GM21381 (cell line): Measurements from ENCODE around the gene CLDN14.
"Not testable (repeated sequence)": the region's sequence is repeated elsewhere in the genome, so short reads cannot be mapped to it uniquely, and the experiment has no call there.

Source experiments
- ATAC-seq: cut with Tn5 transposase; IDR thresholded peaks from one replicate; pipeline ENCODE4 v1.9.1; 2021; ENCODE audit warnings: mild to moderate bottlenecking, moderate library complexity; ENCODE audit not compliant: unreplicated experiment

Gene CLDN14

GRCh38 chr21:36502365-36502764, 22.4 kb upstream of the CLDN14 start:
- ATAC-seq: no peak

GRCh38 chr21:36501589-36501892, 21.6 kb upstream of the CLDN14 start:
- no peak for ATAC-seq

GRCh38 chr21:36499578-36500471, 19.9 kb upstream of the CLDN14 start:
- no peak for ATAC-seq

- ATAC-seq: no peak
These were observed 14.6 kb upstream of the CLDN14 start for GRCh38 chr21:36494557-36494956.

- ATAC-seq: no peak
These were observed 11.4 kb upstream of the CLDN14 start for GRCh38 chr21:36491209-36491910.

GRCh38 chr21:36489776-36490165, 9.8 kb upstream of the CLDN14 start:
- ATAC-seq: no peak

GRCh38 chr21:36489103-36489775, 9.3 kb upstream of the CLDN14 start:
- no peak for ATAC-seq

GRCh38 chr21:36487641-36488307, 7.9 kb upstream of the CLDN14 start:
- no peak for ATAC-seq

GRCh38 chr21:36486246-36486645, 6.3 kb upstream of the CLDN14 start:
- ATAC-seq: no peak

GRCh38 chr21:36485476-36485875, 5.6 kb upstream of the CLDN14 start:
- ATAC-seq: no peak

- no peak for ATAC-seq
These were observed 3.2 kb upstream of the CLDN14 start for GRCh38 chr21:36483095-36483494.

- ATAC-seq: no peak
These were observed 2.8 kb upstream of the CLDN14 start for GRCh38 chr21:36482673-36483072.

- no peak for ATAC-seq
These were observed 2.3 kb upstream of the CLDN14 start for GRCh38 chr21:36482181-36482580.

- ATAC-seq: no peak
These were observed 1.7 kb upstream of the CLDN14 start for GRCh38 chr21:36481639-36482038.

- no peak for ATAC-seq
These were observed 696 bp upstream of the CLDN14 start for GRCh38 chr21:36480618-36481017.

- ATAC-seq: no peak
These were observed 981 bp downstream of the CLDN14 start for GRCh38 chr21:36478941-36479340.

- no peak for ATAC-seq
These were observed 1.7 kb downstream of the CLDN14 start for GRCh38 chr21:36478207-36478701.

GRCh38 chr21:36477559-36477958, 2.4 kb downstream of the CLDN14 start:
- no peak for ATAC-seq

- ATAC-seq: no peak
These were observed 2.9 kb downstream of the CLDN14 start for GRCh38 chr21:36477001-36477400.

- ATAC-seq: not testable (repeated sequence)
These were observed 3.4 kb downstream of the CLDN14 start for GRCh38 chr21:36476541-36476940.

GRCh38 chr21:36474591-36474990, 5.3 kb downstream of the CLDN14 start:
- no peak for ATAC-seq
